Measurements from ENCODE around the gene LIG1. TPM values are rescaled to one million over a fixed set of nuclear protein-coding genes. Genes with fewer than 3 reads are reported as not detected.

Gene LIG1
- total and polyA plus RNA-seq, 2 of the 13 experiments (the other 11 are each of a cell fraction or from before 2014, with no cell fraction given): 20.1 to 64.4 TPM

DNA sequence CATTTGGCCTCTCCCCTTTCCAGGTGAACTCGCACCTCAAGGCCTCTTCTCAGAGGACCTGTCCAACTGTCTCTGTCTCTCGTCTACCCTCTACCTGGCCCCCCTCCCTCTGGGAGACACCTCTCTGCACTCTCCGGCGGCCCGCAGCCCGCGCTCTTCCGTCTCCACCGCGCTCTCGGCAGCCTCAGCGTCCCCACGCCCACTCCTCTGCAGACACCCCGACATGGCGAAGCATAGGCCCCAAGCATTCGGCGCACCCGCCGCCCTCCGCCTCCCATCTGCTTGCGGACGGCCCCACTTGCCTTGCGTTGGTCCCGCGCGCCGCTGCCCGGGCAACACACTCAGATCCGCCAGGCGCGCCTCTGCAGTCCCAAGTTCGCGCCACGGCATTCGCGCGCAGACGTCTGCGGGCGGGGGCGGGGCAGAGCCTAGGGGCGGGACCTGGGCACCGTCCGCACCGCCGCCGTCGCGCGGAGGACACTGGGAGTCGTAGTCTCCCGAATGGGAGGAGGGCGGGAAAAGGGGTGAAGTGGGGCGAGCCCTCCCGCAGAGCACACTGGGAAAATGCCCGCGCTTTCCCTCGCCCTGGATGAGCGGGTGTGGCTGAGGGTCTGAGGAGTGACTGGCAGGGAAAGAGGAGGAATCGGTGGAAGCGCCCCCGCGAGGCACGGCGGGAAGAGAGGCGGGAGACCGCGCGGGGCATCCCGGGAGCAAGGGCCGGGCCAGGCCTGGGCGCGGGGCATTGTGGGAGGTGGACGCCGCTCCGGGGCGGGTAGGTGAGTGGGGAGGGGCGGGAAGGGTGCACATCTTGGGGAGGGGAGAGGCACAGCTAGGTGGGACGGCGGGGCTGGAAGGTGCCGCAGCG is at the start of gene LIG1, which contains the start of gene ZSWIM9 (continued):
- TF ChIP-seq, protein P1, sequence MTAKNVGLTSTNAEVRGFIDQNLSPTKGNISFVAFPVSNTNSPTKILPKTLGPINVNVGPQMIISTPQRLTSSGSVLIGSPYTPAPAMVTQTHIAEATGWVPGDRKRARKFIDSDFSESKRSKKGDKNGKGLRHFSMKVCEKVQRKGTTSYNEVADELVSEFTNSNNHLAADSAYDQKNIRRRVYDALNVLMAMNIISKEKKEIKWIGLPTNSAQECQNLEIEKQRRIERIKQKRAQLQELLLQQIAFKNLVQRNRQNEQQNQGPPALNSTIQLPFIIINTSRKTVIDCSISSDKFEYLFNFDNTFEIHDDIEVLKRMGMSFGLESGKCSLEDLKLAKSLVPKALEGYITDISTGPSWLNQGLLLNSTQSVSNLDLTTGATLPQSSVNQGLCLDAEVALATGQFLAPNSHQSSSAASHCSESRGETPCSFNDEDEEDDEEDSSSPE (CRISPR knock-in tag; IDR thresholded peaks at IDR 0.05): peak; percentile 99
- TF ChIP-seq MBNL3 (CRISPR knock-in tag; conservative IDR thresholded peaks at IDR 0.05) (no peak), ZNF333 (CRISPR knock-in tag; IDR thresholded peaks at IDR 0.05; ENCODE audit: borderline replicate concordance) (no peak; the same call in 1 of the 2 replicates), ATM (IDR thresholded peaks at IDR 0.05; ENCODE audit: borderline replicate concordance) (no peak), MEIS2 (CRISPR knock-in tag; IDR thresholded peaks at IDR 0.05) (no peak; the same call in 1 of the 2 replicates), ZNF724P (CRISPR knock-in tag; IDR thresholded peaks at IDR 0.05; ENCODE audit: borderline replicate concordance) (peak; percentile 85), SMAD9 (CRISPR knock-in tag; IDR thresholded peaks at IDR 0.05) (no peak), BRD4 (CRISPR knock-in tag; IDR thresholded peaks at IDR 0.05) (no peak; the same call in 1 of the 2 replicates), RORA (CRISPR knock-in tag; IDR thresholded peaks at IDR 0.05) (no peak), MAZ (IDR thresholded peaks at IDR 0.05; ENCODE audit: borderline replicate concordance, low read depth, low read length) (0 out of 2 replicates have a peak, but pooled peaks have one; percentile 62), MAZ (CRISPR knock-in tag; IDR thresholded peaks at IDR 0.05; ENCODE audit: low read depth) (peak; percentile 83), CBX1 (IDR thresholded peaks at IDR 0.05; ENCODE audit: low read depth) (no peak), GATAD1 (CRISPR knock-in tag; IDR thresholded peaks at IDR 0.05) (peak; percentile 86), ZNF30 (CRISPR knock-in tag; IDR thresholded peaks at IDR 0.05) (no peak), BCLAF1 (IDR thresholded peaks at IDR 0.05) (no peak), YEATS2 (CRISPR knock-in tag; IDR thresholded peaks at IDR 0.05; ENCODE audit: borderline replicate concordance) (peak; percentile 89)
- TF ChIP-seq, protein P2, sequence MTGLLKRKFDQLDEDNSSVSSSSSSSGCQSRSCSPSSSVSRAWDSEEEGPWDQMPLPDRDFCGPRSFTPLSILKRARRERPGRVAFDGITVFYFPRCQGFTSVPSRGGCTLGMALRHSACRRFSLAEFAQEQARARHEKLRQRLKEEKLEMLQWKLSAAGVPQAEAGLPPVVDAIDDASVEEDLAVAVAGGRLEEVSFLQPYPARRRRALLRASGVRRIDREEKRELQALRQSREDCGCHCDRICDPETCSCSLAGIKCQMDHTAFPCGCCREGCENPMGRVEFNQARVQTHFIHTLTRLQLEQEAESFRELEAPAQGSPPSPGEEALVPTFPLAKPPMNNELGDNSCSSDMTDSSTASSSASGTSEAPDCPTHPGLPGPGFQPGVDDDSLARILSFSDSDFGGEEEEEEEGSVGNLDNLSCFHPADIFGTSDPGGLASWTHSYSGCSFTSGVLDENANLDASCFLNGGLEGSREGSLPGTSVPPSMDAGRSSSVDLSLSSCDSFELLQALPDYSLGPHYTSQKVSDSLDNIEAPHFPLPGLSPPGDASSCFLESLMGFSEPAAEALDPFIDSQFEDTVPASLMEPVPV (CRISPR knock-in tag; IDR thresholded peaks at IDR 0.05): peak; percentile 26; the same call in 1 of the 2 replicates
- TF ChIP-seq, protein P3, sequence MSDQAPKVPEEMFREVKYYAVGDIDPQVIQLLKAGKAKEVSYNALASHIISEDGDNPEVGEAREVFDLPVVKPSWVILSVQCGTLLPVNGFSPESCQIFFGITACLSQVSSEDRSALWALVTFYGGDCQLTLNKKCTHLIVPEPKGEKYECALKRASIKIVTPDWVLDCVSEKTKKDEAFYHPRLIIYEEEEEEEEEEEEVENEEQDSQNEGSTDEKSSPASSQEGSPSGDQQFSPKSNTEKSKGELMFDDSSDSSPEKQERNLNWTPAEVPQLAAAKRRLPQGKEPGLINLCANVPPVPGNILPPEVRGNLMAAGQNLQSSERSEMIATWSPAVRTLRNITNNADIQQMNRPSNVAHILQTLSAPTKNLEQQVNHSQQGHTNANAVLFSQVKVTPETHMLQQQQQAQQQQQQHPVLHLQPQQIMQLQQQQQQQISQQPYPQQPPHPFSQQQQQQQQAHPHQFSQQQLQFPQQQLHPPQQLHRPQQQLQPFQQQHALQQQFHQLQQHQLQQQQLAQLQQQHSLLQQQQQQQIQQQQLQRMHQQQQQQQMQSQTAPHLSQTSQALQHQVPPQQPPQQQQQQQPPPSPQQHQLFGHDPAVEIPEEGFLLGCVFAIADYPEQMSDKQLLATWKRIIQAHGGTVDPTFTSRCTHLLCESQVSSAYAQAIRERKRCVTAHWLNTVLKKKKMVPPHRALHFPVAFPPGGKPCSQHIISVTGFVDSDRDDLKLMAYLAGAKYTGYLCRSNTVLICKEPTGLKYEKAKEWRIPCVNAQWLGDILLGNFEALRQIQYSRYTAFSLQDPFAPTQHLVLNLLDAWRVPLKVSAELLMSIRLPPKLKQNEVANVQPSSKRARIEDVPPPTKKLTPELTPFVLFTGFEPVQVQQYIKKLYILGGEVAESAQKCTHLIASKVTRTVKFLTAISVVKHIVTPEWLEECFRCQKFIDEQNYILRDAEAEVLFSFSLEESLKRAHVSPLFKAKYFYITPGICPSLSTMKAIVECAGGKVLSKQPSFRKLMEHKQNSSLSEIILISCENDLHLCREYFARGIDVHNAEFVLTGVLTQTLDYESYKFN (CRISPR knock-in tag; conservative IDR thresholded peaks at IDR 0.05): peak; percentile 62
